ENCODE measurements around the gene ZBTB8OS. TPM values are rescaled to one million over a fixed set of nuclear protein-coding genes. Genes with fewer than 3 reads are reported as not detected.
A peak's percentile ranks its signal among the peaks of the same experiment; 100 is the strongest.

ZBTB8OS gene
- total and polyA plus RNA-seq, 9 of the 15 experiments (the other 6 are each of a cell fraction or from before 2014, with no cell fraction given): 54.8 to 230 (median 107) TPM

- TF ChIP-seq CLOCK (CRISPR knock-in tag; IDR thresholded peaks at IDR 0.05; ENCODE audit: borderline replicate concordance): peak; percentile 86; the same call in 1 of the 2 replicates
- no peak for TF ChIP-seq SMARCA5 (IDR thresholded peaks at IDR 0.05)
- TF ChIP-seq ZNF324 (CRISPR knock-in tag; IDR thresholded peaks at IDR 0.05): peak; percentile 80
- TF ChIP-seq HNRNPUL1 (IDR thresholded peaks at IDR 0.05; ENCODE audit: low read length): no peak
- TF ChIP-seq, protein P1, sequence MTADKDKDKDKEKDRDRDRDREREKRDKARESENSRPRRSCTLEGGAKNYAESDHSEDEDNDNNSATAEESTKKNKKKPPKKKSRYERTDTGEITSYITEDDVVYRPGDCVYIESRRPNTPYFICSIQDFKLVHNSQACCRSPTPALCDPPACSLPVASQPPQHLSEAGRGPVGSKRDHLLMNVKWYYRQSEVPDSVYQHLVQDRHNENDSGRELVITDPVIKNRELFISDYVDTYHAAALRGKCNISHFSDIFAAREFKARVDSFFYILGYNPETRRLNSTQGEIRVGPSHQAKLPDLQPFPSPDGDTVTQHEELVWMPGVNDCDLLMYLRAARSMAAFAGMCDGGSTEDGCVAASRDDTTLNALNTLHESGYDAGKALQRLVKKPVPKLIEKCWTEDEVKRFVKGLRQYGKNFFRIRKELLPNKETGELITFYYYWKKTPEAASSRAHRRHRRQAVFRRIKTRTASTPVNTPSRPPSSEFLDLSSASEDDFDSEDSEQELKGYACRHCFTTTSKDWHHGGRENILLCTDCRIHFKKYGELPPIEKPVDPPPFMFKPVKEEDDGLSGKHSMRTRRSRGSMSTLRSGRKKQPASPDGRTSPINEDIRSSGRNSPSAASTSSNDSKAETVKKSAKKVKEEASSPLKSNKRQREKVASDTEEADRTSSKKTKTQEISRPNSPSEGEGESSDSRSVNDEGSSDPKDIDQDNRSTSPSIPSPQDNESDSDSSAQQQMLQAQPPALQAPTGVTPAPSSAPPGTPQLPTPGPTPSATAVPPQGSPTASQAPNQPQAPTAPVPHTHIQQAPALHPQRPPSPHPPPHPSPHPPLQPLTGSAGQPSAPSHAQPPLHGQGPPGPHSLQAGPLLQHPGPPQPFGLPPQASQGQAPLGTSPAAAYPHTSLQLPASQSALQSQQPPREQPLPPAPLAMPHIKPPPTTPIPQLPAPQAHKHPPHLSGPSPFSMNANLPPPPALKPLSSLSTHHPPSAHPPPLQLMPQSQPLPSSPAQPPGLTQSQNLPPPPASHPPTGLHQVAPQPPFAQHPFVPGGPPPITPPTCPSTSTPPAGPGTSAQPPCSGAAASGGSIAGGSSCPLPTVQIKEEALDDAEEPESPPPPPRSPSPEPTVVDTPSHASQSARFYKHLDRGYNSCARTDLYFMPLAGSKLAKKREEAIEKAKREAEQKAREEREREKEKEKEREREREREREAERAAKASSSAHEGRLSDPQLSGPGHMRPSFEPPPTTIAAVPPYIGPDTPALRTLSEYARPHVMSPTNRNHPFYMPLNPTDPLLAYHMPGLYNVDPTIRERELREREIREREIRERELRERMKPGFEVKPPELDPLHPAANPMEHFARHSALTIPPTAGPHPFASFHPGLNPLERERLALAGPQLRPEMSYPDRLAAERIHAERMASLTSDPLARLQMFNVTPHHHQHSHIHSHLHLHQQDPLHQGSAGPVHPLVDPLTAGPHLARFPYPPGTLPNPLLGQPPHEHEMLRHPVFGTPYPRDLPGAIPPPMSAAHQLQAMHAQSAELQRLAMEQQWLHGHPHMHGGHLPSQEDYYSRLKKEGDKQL (CRISPR knock-in tag; IDR thresholded peaks at IDR 0.05; ENCODE audit: borderline replicate concordance): peak; percentile 28; the same call in 1 of the 2 replicates
- TF ChIP-seq ZFP1 (CRISPR knock-in tag; IDR thresholded peaks at IDR 0.05): peak; percentile 87
- no peak for TF ChIP-seq ZNF780A (CRISPR knock-in tag; IDR thresholded peaks at IDR 0.05)
- peak; percentile 95 for TF ChIP-seq VEZF1 (CRISPR knock-in tag; IDR thresholded peaks at IDR 0.05)
- TF ChIP-seq, protein P2, sequence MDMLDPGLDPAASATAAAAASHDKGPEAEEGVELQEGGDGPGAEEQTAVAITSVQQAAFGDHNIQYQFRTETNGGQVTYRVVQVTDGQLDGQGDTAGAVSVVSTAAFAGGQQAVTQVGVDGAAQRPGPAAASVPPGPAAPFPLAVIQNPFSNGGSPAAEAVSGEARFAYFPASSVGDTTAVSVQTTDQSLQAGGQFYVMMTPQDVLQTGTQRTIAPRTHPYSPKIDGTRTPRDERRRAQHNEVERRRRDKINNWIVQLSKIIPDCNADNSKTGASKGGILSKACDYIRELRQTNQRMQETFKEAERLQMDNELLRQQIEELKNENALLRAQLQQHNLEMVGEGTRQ (CRISPR knock-in tag; IDR thresholded peaks at IDR 0.05): peak; percentile 97
- peak; percentile 97 for TF ChIP-seq CHD1 (IDR thresholded peaks at IDR 0.05; ENCODE audit: low read length)
- TF ChIP-seq FOXJ3 (CRISPR knock-in tag; IDR thresholded peaks at IDR 0.05): no peak
- no peak for TF ChIP-seq KAT2B (IDR thresholded peaks at IDR 0.05; ENCODE audit: low read depth, low read length)
- peak; percentile 72 to 95 (median 91) for TF ChIP-seq YY1 (IDR thresholded peaks at IDR 0.05; ENCODE audit: borderline replicate concordance in 1 of 3, control insufficient read depth in 1 of 3, extremely low read depth in 1 of 3, insufficient read depth in 3 of 3, insufficient read length in 1 of 3, insufficient replicate concordance in 2 of 3, low read depth in 1 of 3, low read length in 2 of 3)
- TF ChIP-seq HNRNPK (IDR thresholded peaks at IDR 0.05; ENCODE audit: low read depth, low read length, poor library complexity, severe bottlenecking): no peak
- peak; percentile 76; the same call in 1 of the 2 replicates for TF ChIP-seq ZNF232 (CRISPR knock-in tag; IDR thresholded peaks at IDR 0.05)
- TF ChIP-seq ELF4 (CRISPR knock-in tag; IDR thresholded peaks at IDR 0.05): peak; percentile 98
These were observed 556 bp upstream of the ZBTB8OS start, which contains the start of gene RBBP4 (continued) for GRCh38 chr1:32650752-32651460.
